GM19372 (cell line): ENCODE measurements around the gene ATP9A.
"Not testable (repeated sequence)": the region's sequence is repeated elsewhere in the genome, so short reads cannot be mapped to it uniquely, and the experiment has no call there.

Source experiments
- ATAC-seq: cut with Tn5 transposase; IDR thresholded peaks from one replicate; pipeline ENCODE4 v1.9.1; 2021; ENCODE audit warnings: mild to moderate bottlenecking, low read depth, moderate library complexity; ENCODE audit not compliant: unreplicated experiment

Gene ATP9A

GRCh38 chr20:51767867-51768758 is at the start of gene ATP9A:
Gene ATP9A (minus strand): TSS chr20:51768390. CDS start chr20:51768369, 21 bp downstream.
- no peak for ATAC-seq

GRCh38 chr20:51816856-51817255 is 48.7 kb upstream of the ATP9A start:
- ATAC-seq: not testable (repeated sequence)

- no peak for ATAC-seq
These were observed 47.3 kb upstream of the ATP9A start for GRCh38 chr20:51815383-51816076.

GRCh38 chr20:51812861-51813260 is 44.7 kb upstream of the ATP9A start:
- no peak for ATAC-seq

GRCh38 chr20:51811514-51812128 is 43.4 kb upstream of the ATP9A start:
- ATAC-seq: no peak

- ATAC-seq: no peak
These were observed 42.8 kb upstream of the ATP9A start for GRCh38 chr20:51811042-51811355.

- ATAC-seq: no peak
These were observed 42.2 kb upstream of the ATP9A start for GRCh38 chr20:51810155-51811041.

- ATAC-seq: no peak
These were observed 39.6 kb upstream of the ATP9A start for GRCh38 chr20:51807720-51808250.

- no peak for ATAC-seq
These were observed 36.6 kb upstream of the ATP9A start for GRCh38 chr20:51804754-51805153.

- no peak for ATAC-seq
These were observed 35.1 kb upstream of the ATP9A start for GRCh38 chr20:51803148-51803854.

GRCh38 chr20:51802170-51802751 is 34.1 kb upstream of the ATP9A start, which contains the start of gene SALL4:
Gene SALL4 (minus strand): TSS chr20:51802521. CDS start chr20:51802408, 113 bp downstream.
- no peak for ATAC-seq

GRCh38 chr20:51801823-51802123 is 33.6 kb upstream of the ATP9A start:
- ATAC-seq: no peak

- no peak for ATAC-seq
These were observed 33.1 kb upstream of the ATP9A start for GRCh38 chr20:51801122-51801822.

- ATAC-seq: no peak
These were observed 32.6 kb upstream of the ATP9A start for GRCh38 chr20:51800872-51801121.

GRCh38 chr20:51800060-51800871 is 32.1 kb upstream of the ATP9A start:
- ATAC-seq: no peak

GRCh38 chr20:51799401-51799860 is 31.2 kb upstream of the ATP9A start:
- no peak for ATAC-seq

GRCh38 chr20:51797357-51798025 is 29.3 kb upstream of the ATP9A start:
- ATAC-seq: no peak

- no peak for ATAC-seq
These were observed 28.1 kb upstream of the ATP9A start for GRCh38 chr20:51796340-51796739.
